H1 (cell line): ENCODE measurements around the gene DOCK10. TPM values are rescaled to one million over a fixed set of nuclear protein-coding genes. Genes with fewer than 3 reads are reported as not detected.

Source experiments
- CTCF ChIA-PET: fragments of 300-600 bp; sonication (Branson Sonifier 250); formaldehyde crosslinking; loops from one replicate; lab custom pipeline; 2021; ENCODE audit not compliant: partially characterized antibody; lab: Charles Lee
- POLR2A ChIA-PET: fragments of 300-600 bp; sonication (Branson Sonifier 250); formaldehyde crosslinking; loops from one replicate; lab custom pipeline; 2021; ENCODE audit warnings: inconsistent platforms; ENCODE audit not compliant: partially characterized antibody; lab: Charles Lee
- DNase-seq, 2 experiments: peaks; one replicate each; pipeline versions ENCODE4 v3.0.0 to v3.0.0-alpha.2; 2010 to 2022; ENCODE audit warnings: low spot score in 2 of 2, low read depth in 1 of 2, mixed read lengths in 1 of 2
- FAIRE-seq: peaks from 2 replicates; lab custom pipeline; 2011; peaks lifted over from hg19 to GRCh38; lab: Jason Lieb, UNC
- H2AFZ ChIP-seq: 2 replicates; pipeline ENCODE4 v1.8.1; 2012; ENCODE audit warnings: low read length, inconsistent platforms
- H2AK5ac ChIP-seq: 2 replicates; pipeline ENCODE4 v1.6.1; 2013; ENCODE audit warnings: low read depth, low read length
- H2BK120ac ChIP-seq: replicated peaks from 2 replicates; pipeline ENCODE3; 2013; ENCODE audit warnings: low read depth, low read length, inconsistent platforms
- H2BK12ac ChIP-seq: 2 replicates; pipeline ENCODE4 v1.6.1; 2013; ENCODE audit warnings: low read depth, low read length
- H2BK15ac ChIP-seq: 2 replicates; pipeline ENCODE4 v1.6.1; 2013; ENCODE audit warnings: low read length
- H2BK20ac ChIP-seq: 2 replicates; pipeline ENCODE4 v1.6.1; 2013; ENCODE audit warnings: low read length
- H2BK5ac ChIP-seq: 2 replicates; pipeline ENCODE4 v1.6.1; 2013; ENCODE audit warnings: low read depth, low read length
- H3K14ac ChIP-seq: 2 replicates; pipeline ENCODE4 v1.6.1; 2013; ENCODE audit warnings: inconsistent platforms; ENCODE audit not compliant: insufficient read length
- H3K18ac ChIP-seq: 2 replicates; pipeline ENCODE4 v1.6.1; 2013; ENCODE audit warnings: low read length; ENCODE audit errors: extremely low read depth
- H3K23ac ChIP-seq: 2 replicates; pipeline ENCODE4 v1.6.1; 2013; ENCODE audit warnings: inconsistent platforms; ENCODE audit not compliant: insufficient read length
- H3K23me2 ChIP-seq: 2 replicates; pipeline ENCODE4 v1.6.1; 2013; ENCODE audit warnings: low read depth, low read length
- H3K27ac ChIP-seq: 2 replicates; pipeline ENCODE4 v1.6.1; 2011; ENCODE audit warnings: low read depth, low read length, inconsistent platforms
- H3K27me3 ChIP-seq, 4 experiments: replicated peaks in 1 of 4; 1 replicate in 1 of 4; 2 replicates in 3 of 4; pipeline versions ENCODE4 v1.6.1 to v1.8.1; 2011 to 2013; ENCODE audit warnings: low read length in 3 of 4, mild to moderate bottlenecking in 3 of 4, inconsistent platforms in 2 of 4, mixed read lengths in 2 of 4, moderate library complexity in 1 of 4; ENCODE audit not compliant: control insufficient read depth in 3 of 4, insufficient read depth in 3 of 4; ENCODE audit errors: extremely low read depth in 1 of 4
- H3K36me3 ChIP-seq, 4 experiments: 2 replicates each; pipeline versions ENCODE4 v1.6.1 to v1.8.1; 2011 to 2013; ENCODE audit warnings: mild to moderate bottlenecking in 4 of 4, low read length in 3 of 4, moderate library complexity in 2 of 4, control low read depth in 1 of 4, inconsistent platforms in 1 of 4; ENCODE audit not compliant: insufficient read depth in 4 of 4, control insufficient read depth in 2 of 4
- H3K4ac ChIP-seq: replicated peaks from 2 replicates; pipeline ENCODE3; 2013; ENCODE audit warnings: low read length, low read depth, mixed read lengths, inconsistent platforms; ENCODE audit not compliant: insufficient read length
- H3K4me1 ChIP-seq, 4 experiments: replicated peaks in 1 of 4; 1 replicate in 1 of 4; 2 replicates in 3 of 4; pipeline versions ENCODE4 v1.6.1 to v1.8.1; 2011 to 2013; ENCODE audit warnings: low read length in 3 of 4, inconsistent platforms in 2 of 4, mixed read lengths in 1 of 4; ENCODE audit not compliant: insufficient read depth in 4 of 4, control insufficient read depth in 3 of 4
- H3K4me2 ChIP-seq, 2 experiments: 2 replicates each; pipeline versions ENCODE4 v1.6.1 to v1.8.1; 2011 to 2013; ENCODE audit warnings: low read depth in 2 of 2, low read length in 2 of 2, control low read depth in 1 of 2, inconsistent platforms in 1 of 2, mild to moderate bottlenecking in 1 of 2; ENCODE audit not compliant: insufficient read depth in 1 of 2
- H3K4me3 ChIP-seq, 4 experiments: fragments of 200-600, 300-600 bp in 1 of 4; sonication (generic), shearing (Covaris generic), sonication (Bioruptor Twin) in 1 of 4; 2 replicates each; pipeline versions ENCODE4 v1.5.1 to v1.8.1; 2011 to 2016; ENCODE audit warnings: low read length in 4 of 4, low read depth in 3 of 4, control low read depth in 2 of 4, inconsistent platforms in 2 of 4, mild to moderate bottlenecking in 2 of 4, mixed read lengths in 1 of 4, moderate library complexity in 1 of 4; ENCODE audit not compliant: insufficient read depth in 2 of 4; ENCODE audit errors: extremely low read depth in 1 of 4
- H3K56ac ChIP-seq: replicated peaks from 2 replicates; pipeline ENCODE3; 2013; ENCODE audit warnings: low read depth, mild to moderate bottlenecking, mixed read lengths, low read length, inconsistent platforms; ENCODE audit not compliant: insufficient read length
- H3K79me1 ChIP-seq: 2 replicates; pipeline ENCODE4 v1.6.1; 2013; ENCODE audit warnings: low read depth, low read length, control low read depth
- H3K79me2 ChIP-seq, 2 experiments: 2 replicates each; pipeline versions ENCODE4 v1.6.1 to v1.8.1; 2012 to 2013; ENCODE audit warnings: low read length in 2 of 2, mild to moderate bottlenecking in 2 of 2, inconsistent platforms in 1 of 2; ENCODE audit not compliant: insufficient read depth in 2 of 2, control insufficient read depth in 1 of 2
- H3K9ac ChIP-seq, 4 experiments: replicated peaks in 1 of 4; 1 replicate in 1 of 4; 2 replicates in 3 of 4; pipeline versions ENCODE4 v1.6.1 to v1.8.1; 2011 to 2013; ENCODE audit warnings: low read depth in 3 of 4, low read length in 3 of 4, control low read depth in 2 of 4, mild to moderate bottlenecking in 2 of 4, moderate library complexity in 2 of 4, inconsistent platforms in 1 of 4; ENCODE audit errors: extremely low read depth in 1 of 4
- H3K9me3 ChIP-seq, 2 experiments: 2 replicates each; pipeline versions ENCODE4 v1.6.1 to v1.8.1; 2012 to 2013; ENCODE audit warnings: mild to moderate bottlenecking in 2 of 2, moderate library complexity in 2 of 2, control low read depth in 1 of 2, inconsistent platforms in 1 of 2, low read depth in 1 of 2, low read length in 1 of 2, mixed read lengths in 1 of 2; ENCODE audit not compliant: insufficient read depth in 2 of 2
- H4K20me1 ChIP-seq, 2 experiments: replicated peaks in 1 of 2; 2 replicates each; pipeline versions ENCODE3 to v1.8.1; 2011 to 2013; ENCODE audit warnings: inconsistent platforms in 2 of 2, low read length in 2 of 2, mild to moderate bottlenecking in 1 of 2; ENCODE audit not compliant: insufficient read depth in 2 of 2, control insufficient read depth in 1 of 2
- H4K5ac ChIP-seq: 2 replicates; pipeline ENCODE4 v1.6.1; 2013; ENCODE audit warnings: low read length, low read depth, mixed read lengths, inconsistent platforms; ENCODE audit not compliant: insufficient read length
- H4K8ac ChIP-seq: 2 replicates; pipeline ENCODE4 v1.8.0; 2013; ENCODE audit warnings: mild to moderate bottlenecking, moderate library complexity, low read length, inconsistent platforms; ENCODE audit not compliant: insufficient read depth; ENCODE audit errors: extremely low read depth
- H4K91ac ChIP-seq: replicated peaks from 2 replicates; pipeline ENCODE3; 2013; ENCODE audit warnings: low read length, mixed read lengths, inconsistent platforms; ENCODE audit not compliant: insufficient read length
- BCL11A ChIP-seq, 2 experiments: IDR thresholded peaks; one replicate each; pipeline ENCODE4 v1.6.1; 2011; ENCODE audit warnings: low read depth in 2 of 2, low read length in 2 of 2, mild to moderate bottlenecking in 2 of 2
- CEBPB ChIP-seq: IDR thresholded peaks from 2 replicates; pipeline ENCODE4 v1.6.1; 2012; ENCODE audit warnings: low read depth, low read length
- CTCF ChIP-seq, 3 experiments: IDR thresholded peaks; 1 replicate in 2 of 3; 2 replicates in 1 of 3; pipeline versions ENCODE4 v1.5.1 to v1.6.1; 2011; ENCODE audit warnings: low read length in 3 of 3, mild to moderate bottlenecking in 3 of 3, inconsistent platforms in 2 of 3, low read depth in 1 of 3, moderate library complexity in 1 of 3; ENCODE audit not compliant: insufficient read depth in 1 of 3; ENCODE audit errors: control extremely low read depth in 1 of 3
- HDAC6 ChIP-seq: IDR thresholded peaks from one replicate; pipeline ENCODE4 v1.7.1; 2012; ENCODE audit warnings: low read depth, mild to moderate bottlenecking, inconsistent platforms, low read length, moderate library complexity
- MAX ChIP-seq: IDR thresholded peaks from 2 replicates; pipeline ENCODE4 v1.6.1; 2012; ENCODE audit warnings: inconsistent platforms
- NRF1 ChIP-seq: IDR thresholded peaks from 2 replicates; pipeline ENCODE4 v1.6.1; 2011; ENCODE audit warnings: mild to moderate bottlenecking, low read depth, low read length, improper control_type of control experiment
- POLR2A ChIP-seq, 2 experiments: IDR thresholded peaks; 1 replicate in 1 of 2; 2 replicates in 1 of 2; pipeline ENCODE4 v1.6.1; 2011; ENCODE audit warnings: low read depth in 2 of 2, low read length in 2 of 2, mild to moderate bottlenecking in 2 of 2; ENCODE audit errors: control extremely low read depth in 1 of 2
- RAD21 ChIP-seq, 2 experiments: IDR thresholded peaks in 1 of 2; conservative IDR thresholded peaks in 1 of 2; 2 replicates each; pipeline ENCODE4 v1.6.1; 2011; ENCODE audit warnings: low read depth in 2 of 2, low read length in 2 of 2, improper control_type of control experiment in 1 of 2, inconsistent platforms in 1 of 2, mild to moderate bottlenecking in 1 of 2, moderate library complexity in 1 of 2
- RFX5 ChIP-seq: IDR thresholded peaks from 2 replicates; pipeline ENCODE4 v1.6.1; 2011; ENCODE audit warnings: low read depth, low read length, improper control_type of control experiment, borderline replicate concordance
- SIN3A ChIP-seq, 2 experiments: IDR thresholded peaks in 1 of 2; conservative IDR thresholded peaks in 1 of 2; 2 replicates each; pipeline ENCODE4 v1.6.1; 2011 to 2012; ENCODE audit warnings: low read length in 2 of 2, improper control_type of control experiment in 1 of 2, low read depth in 1 of 2, mild to moderate bottlenecking in 1 of 2
- WGBS, 2 experiments: shearing (Covaris generic) in 1 of 2; methylation state at CpG; one replicate each; pipeline versions ENCODE4 v1.1.6 to v1.1.7; 2013 to 2015; ENCODE audit warnings: low lambda C conversion rate in 2 of 2, mixed read lengths in 2 of 2, inconsistent platforms in 1 of 2, low coverage in 1 of 2, missing lambda C conversion rate in 1 of 2; ENCODE audit not compliant: insufficient replicate concordance in 2 of 2, insufficient coverage in 1 of 2, insufficient read length in 1 of 2; ENCODE audit errors: extremely low coverage in 1 of 2, missing lambda C conversion rate in 1 of 2; 5-methylcytosine and 5-hydroxymethylcytosine counted together
- polyA plus RNA-seq, 7 experiments: library from polyadenylated mRNA; depleted of rRNA in 3 of 7; stranded (reverse) in 5 of 7; unstranded in 2 of 7; fragments of >200 nt in 5 of 7; fragments of 200-250 nt in 2 of 7; gene quantifications; 1 replicate in 5 of 7; 2 replicates in 1 of 7; 4 replicates in 1 of 7; pipeline versions ENCODE4 v1.2.1 to v1.2.3, GENCODE V29; 2011 to 2013; ENCODE audit warnings: missing spikeins in 2 of 7, mixed read lengths in 2 of 7
- total RNA-seq: library from RNA; stranded (reverse); fragmentation: NEBNext Ultra II Directional; extraction: Animal tissue kit (Norgen Biotek cat#: 25700); gene quantifications from 2 replicates; pipeline ENCODE4 v1.2.1, GENCODE V29; 2021
- TF ChIP-seq, protein P1 (sequence below): IDR thresholded peaks from 2 replicates; pipeline ENCODE4 v1.6.1; 2011; ENCODE audit warnings: low read depth, mild to moderate bottlenecking, low read length; ENCODE audit not compliant: insufficient read depth

DOCK10 gene
- total and polyA plus RNA-seq, 2 of the 8 experiments (the other 6 are each of a cell fraction or from before 2014, with no cell fraction given) = 0.33 to 1.6 TPM

DNA sequence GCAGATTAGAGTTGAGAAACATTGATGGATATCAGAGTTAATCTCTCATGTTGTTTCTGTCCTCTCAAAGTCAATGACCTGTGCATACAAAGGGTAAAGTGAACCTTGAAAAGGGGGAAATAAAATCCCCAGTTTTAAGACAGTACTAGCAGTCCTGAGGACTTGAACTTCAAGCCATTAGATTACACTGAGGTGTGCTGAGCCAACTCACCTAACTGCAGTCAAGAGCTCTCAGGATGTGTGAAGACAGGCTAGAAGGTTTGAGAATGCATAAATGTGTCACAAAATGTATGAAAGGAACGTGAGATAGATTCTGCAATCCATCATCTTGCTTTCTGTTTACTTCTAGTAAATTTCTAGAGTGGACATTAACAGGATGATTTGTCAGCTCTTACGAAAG is 35.5 kb downstream of the DOCK10 start:
- Histone ChIP-seq H2BK5ac (no peak overlapping the region), H3K4me1 (no peaks in the 10 kb centered on the region; a peak in 2 of 7 replicates), H3K79me1 (no peaks in the 10 kb centered on the region), H2AFZ (no peak overlapping the region), H3K36me3 (no peaks in the 10 kb centered on the region), H3K9ac (no peak overlapping the region), H3K23ac (no peak overlapping the region), H4K5ac (no peak overlapping the region), H3K27me3 (no peaks in the 10 kb centered on the region), H3K14ac (no peak overlapping the region), H2BK120ac (no peak overlapping the region), H4K91ac (no peak overlapping the region), H3K4me3 (no peak overlapping the region), H2BK15ac (no peak overlapping the region), H3K56ac (no peak overlapping the region), H3K9me3 (no peaks in the 10 kb centered on the region), H3K27ac (no peak overlapping the region), H2BK20ac (no peak overlapping the region), H2BK12ac (no peak overlapping the region), H3K18ac (no peak overlapping the region), H2AK5ac (no peak overlapping the region), H3K23me2 (no peaks in the 10 kb centered on the region), H4K20me1 (no peaks in the 10 kb centered on the region), H3K4ac (no peak overlapping the region), H4K8ac (no peak overlapping the region), H3K4me2 (no peak overlapping the region), H3K79me2 (no peaks in the 10 kb centered on the region)
- no peak for DNase-seq
- WGBS, 2 experiments = 92% methylated on average over 2 of the region's 2 CpGs; no CpG with 5 or more reads in 1 of the 2 experiments
- CTCF ChIA-PET = interaction anchor here (0.5 to 1.1 kb wide), 3 partner anchors 101 to 562 kb away, joined by 3 read pairs; no protein-coding TSS in a partner anchor
- TF ChIP-seq RFX5 (no peak), CEBPB (no peak), NRF1 (no peak), HDAC6 (no peak), POLR2A (IDR thresholded peaks at IDR 0.05; ENCODE audit: control extremely low read depth in 1 of 2, low read depth in 2 of 2, low read length in 2 of 2) (no peak), MAX (no peak), BCL11A (IDR thresholded peaks at IDR 0.05; ENCODE audit: low read depth in 2 of 2, low read length in 2 of 2) (no peak), CTCF (IDR thresholded peaks at IDR 0.05; ENCODE audit: control extremely low read depth in 1 of 3, insufficient read depth in 1 of 3, low read depth in 1 of 3, low read length in 3 of 3) (no peak), RAD21 (IDR thresholded peaks at IDR 0.05 in 1 of 2, conservative IDR thresholded peaks at IDR 0.05 in 1 of 2; ENCODE audit: low read depth in 2 of 2, low read length in 2 of 2) (no peak), SIN3A (conservative IDR thresholded peaks at IDR 0.05 in 1 of 2, IDR thresholded peaks at IDR 0.05 in 1 of 2; ENCODE audit: low read depth in 1 of 2, low read length in 2 of 2) (no peak)
- TF ChIP-seq, protein P1, sequence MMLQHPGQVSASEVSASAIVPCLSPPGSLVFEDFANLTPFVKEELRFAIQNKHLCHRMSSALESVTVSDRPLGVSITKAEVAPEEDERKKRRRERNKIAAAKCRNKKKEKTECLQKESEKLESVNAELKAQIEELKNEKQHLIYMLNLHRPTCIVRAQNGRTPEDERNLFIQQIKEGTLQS = no peak
- POLR2A ChIA-PET = no interaction called here
- no peak for FAIRE-seq
